Endothelial cell of umbilical vein (primary cell): ENCODE results near the gene IQSEC2. TPM values are rescaled to one million over a fixed set of nuclear protein-coding genes. Genes with fewer than 3 reads are reported as not detected.

Experiments
- BruUV-seq: library from RNA; stranded (reverse); fragments of 400-500 nt; replicated peaks from 2 replicates; lab custom pipeline; 2021; lab: Mats Ljungman, UMichigan
- CTCF ChIA-PET: fragments of 300-600, 350-600 bp; sonication (Branson Sonifier 250); formaldehyde crosslinking; loops from one replicate; lab custom pipeline; 2021; ENCODE audit warnings: antibody characterized with exemption, inconsistent platforms; lab: Charles Lee
- POLR2A ChIA-PET: fragments of 300-600, 350-600 bp; sonication (Branson Sonifier 250); formaldehyde crosslinking; loops from one replicate; lab custom pipeline; 2021; ENCODE audit warnings: antibody characterized with exemption, inconsistent platforms; lab: Charles Lee
- DNase-seq: peaks from one replicate; pipeline ENCODE4 v3.0.0-alpha.2; 2011; ENCODE audit warnings: low read depth, low spot score
- FAIRE-seq: peaks from 2 replicates; lab custom pipeline; 2011; peaks lifted over from hg19 to GRCh38; lab: Jason Lieb, UNC
- H2AFZ ChIP-seq: 2 replicates; pipeline ENCODE4 v1.6.0; 2012; ENCODE audit warnings: low read depth, low read length, control low read depth, inconsistent platforms
- H3K27ac ChIP-seq: 2 replicates; pipeline ENCODE4 v1.5.1; 2011; ENCODE audit warnings: low read depth, mild to moderate bottlenecking, control low read depth, low read length, moderate library complexity; ENCODE audit not compliant: insufficient read depth
- H3K27me3 ChIP-seq, 2 experiments: 2 replicates each; pipeline versions ENCODE4 v1.6.0 to v1.6.1; 2011; ENCODE audit warnings: low read length in 2 of 2, mixed read lengths in 1 of 2; ENCODE audit not compliant: control insufficient read depth in 2 of 2, insufficient read depth in 2 of 2
- H3K36me3 ChIP-seq, 2 experiments: 2 replicates in 1 of 2; 3 replicates in 1 of 2; pipeline ENCODE4 v1.5.1; 2011; ENCODE audit warnings: low read length in 2 of 2, mild to moderate bottlenecking in 1 of 2, moderate library complexity in 1 of 2; ENCODE audit not compliant: control insufficient read depth in 2 of 2, insufficient read depth in 2 of 2; ENCODE audit errors: extremely low read depth in 1 of 2
- H3K4me1 ChIP-seq: 3 replicates; pipeline ENCODE4 v1.5.1; 2011; ENCODE audit warnings: mild to moderate bottlenecking, low read length; ENCODE audit not compliant: control insufficient read depth, insufficient read depth; ENCODE audit errors: extremely low read depth
- H3K4me2 ChIP-seq: 2 replicates; pipeline ENCODE4 v1.6.1; 2011; ENCODE audit warnings: low read length, control low read depth, mixed read lengths; ENCODE audit not compliant: insufficient read depth
- H3K4me3 ChIP-seq, 3 experiments: fragments of 200-600 bp in 1 of 3; sonication (generic), shearing (Covaris generic) in 1 of 3; replicated peaks in 1 of 3; 2 replicates each; pipeline ENCODE4 v1.5.1; 2011 to 2016; ENCODE audit warnings: control low read depth in 3 of 3, low read length in 3 of 3, mild to moderate bottlenecking in 2 of 3, inconsistent platforms in 1 of 3, low read depth in 1 of 3, moderate library complexity in 1 of 3; ENCODE audit not compliant: insufficient read depth in 1 of 3
- H3K79me2 ChIP-seq: 2 replicates; pipeline ENCODE4 v1.6.0; 2012; ENCODE audit warnings: low read length, inconsistent platforms; ENCODE audit not compliant: control insufficient read depth, insufficient read depth
- H3K9ac ChIP-seq: replicated peaks from 2 replicates; pipeline ENCODE3; 2011; ENCODE audit warnings: low read length, control low read depth; ENCODE audit not compliant: insufficient read depth; ENCODE audit errors: extremely low read depth
- H3K9me1 ChIP-seq: replicated peaks from 3 replicates; pipeline ENCODE4 v1.6.0; 2011; ENCODE audit warnings: mild to moderate bottlenecking, low read length; ENCODE audit not compliant: control insufficient read depth, insufficient read depth; ENCODE audit errors: extremely low read depth
- H3K9me3 ChIP-seq: replicated peaks from 2 replicates; pipeline ENCODE4 v1.5.1; 2012; ENCODE audit warnings: low read length, inconsistent platforms; ENCODE audit not compliant: control insufficient read depth, insufficient read depth
- H4K20me1 ChIP-seq: replicated peaks from 2 replicates; pipeline ENCODE3; 2011; ENCODE audit warnings: mild to moderate bottlenecking, low read length; ENCODE audit not compliant: control insufficient read depth, insufficient read depth; ENCODE audit errors: extremely low read depth
- EZH2 ChIP-seq: IDR thresholded peaks from 2 replicates; pipeline ENCODE4 v1.6.1; 2012; ENCODE audit warnings: borderline replicate concordance, low read depth, mild to moderate bottlenecking, moderate library complexity, low read length, inconsistent platforms; ENCODE audit not compliant: severe bottlenecking
- FOS ChIP-seq: IDR thresholded peaks from 2 replicates; pipeline ENCODE4 v1.6.1; 2011; ENCODE audit warnings: mild to moderate bottlenecking, low read length, moderate library complexity, borderline replicate concordance; ENCODE audit not compliant: insufficient read depth
- GATA2 ChIP-seq: IDR thresholded peaks from 2 replicates; pipeline ENCODE4 v1.7.0; 2011; ENCODE audit warnings: low read depth, mild to moderate bottlenecking, moderate library complexity, mixed read lengths, low read length; ENCODE audit not compliant: insufficient read length, insufficient read depth
- JUN ChIP-seq: IDR thresholded peaks from 2 replicates; pipeline ENCODE4 v1.6.1; 2011; ENCODE audit warnings: borderline replicate concordance, low read depth; ENCODE audit not compliant: insufficient read length, insufficient read depth
- MAX ChIP-seq: IDR thresholded peaks from 2 replicates; pipeline ENCODE4 v1.6.1; 2011; ENCODE audit not compliant: insufficient read depth, insufficient read length
- MYC ChIP-seq: IDR thresholded peaks from one replicate; pipeline ENCODE4 v1.6.1; 2011; ENCODE audit warnings: mild to moderate bottlenecking, low read depth, low read length
- dilution Hi-C: fragments of 300-500 bp; cut with MboI; formaldehyde crosslinking; loops from one replicate; pipeline ENCODE4 v1.15.0; 2019; ENCODE audit warnings: low sequenced_read_pairs; ENCODE audit not compliant: extremely low pct_ligation_motif_present
- intact Hi-C: fragments of 100-400 bp; cut with micrococcal nuclease; formaldehyde crosslinking; loops from one replicate; pipeline ENCODE4 v1.10.0; 2022
- polyA plus RNA-seq, 4 experiments: library from polyadenylated mRNA; depleted of rRNA in 3 of 4; stranded (reverse) in 3 of 4; unstranded in 1 of 4; fragments of >200 nt; gene quantifications; 2 replicates each; pipeline versions ENCODE4 v1.2.1 to v1.2.3, GENCODE V29; 2011 to 2012; ENCODE audit warnings: missing spikeins in 1 of 4
- total RNA-seq: library from RNA; stranded (reverse); gene quantifications from 2 replicates; pipeline ENCODE4 v1.2.3, GENCODE V29; 2021

Gene IQSEC2
- total and polyA plus RNA-seq, 2 donors (not counting 3 experiments of a cell fraction or from before 2014, with no cell fraction given) = 5.4 to 9.9 TPM

- H3K4me3 ChIP-seq = no peak overlapping the region
- no peak for TF ChIP-seq FOS
- no peak for TF ChIP-seq MYC
- no peak for TF ChIP-seq EZH2
- no peak for TF ChIP-seq GATA2
- no peak for TF ChIP-seq JUN
- no peak for TF ChIP-seq MAX
- dilution Hi-C loops (no loop called here), intact Hi-C loops (no loop called here)
- H3K4me1 ChIP-seq = peaks cover 14% of the 10 kb centered on the region
- H4K20me1 ChIP-seq = no peaks in the 10 kb centered on the region
- H3K9ac ChIP-seq = no peak overlapping the region
- no peak for DNase-seq
- H3K4me2 ChIP-seq = no peak overlapping the region
- H3K36me3 ChIP-seq = no peaks in the 10 kb centered on the region
- ChIA-PET POLR2A (no interaction called here), CTCF (no interaction called here)
- no peaks in the 10 kb centered on the region for H3K9me1 ChIP-seq
- H3K27ac ChIP-seq = no peak overlapping the region
- no peaks in the 10 kb centered on the region for H3K9me3 ChIP-seq
- BruUV-seq = no TSS peak
- H2AFZ ChIP-seq = no peak overlapping the region
- H3K79me2 ChIP-seq = peaks cover 26% of the 10 kb centered on the region
- no peaks in the 10 kb centered on the region for H3K27me3 ChIP-seq
- no peak for FAIRE-seq
Measured at GRCh38 chrX:53227224-53227765, 54.1 kb downstream of the IQSEC2 start.
